Stimulated activated CD4-positive, alpha-beta T cell treated with anti-CD3 and anti-CD28 coated beads, Interleukin-12 subunit alpha, Interleukin-12 subunit beta, amount 100 ng/mL, for 48 hours (primary cell): ENCODE results near the gene SYNE1.
"Not testable (repeated sequence)": the region's sequence is repeated elsewhere in the genome, so short reads cannot be mapped to it uniquely, and the experiment has no call there.

Source experiments
- DNase-seq, 3 donors: peaks; one replicate each; pipeline ENCODE4 v3.0.0-alpha.2; 2020; ENCODE audit warnings: low read depth in 2 of 3, low spot score in 1 of 3

Gene SYNE1

GRCh38 chr6:152426276-152426675 is 210.9 kb downstream of the SYNE1 start:
- DNase-seq, result no peak

- no peak for DNase-seq
Measured at GRCh38 chr6:152423216-152424103, 213.7 kb downstream of the SYNE1 start.

GRCh38 chr6:152421496-152421895 is 215.7 kb downstream of the SYNE1 start:
- DNase-seq, result not testable (repeated sequence)

GRCh38 chr6:152420696-152421095 is 216.5 kb downstream of the SYNE1 start:
- no peak for DNase-seq

- DNase-seq, result no peak
Measured at GRCh38 chr6:152418551-152418950, 218.6 kb downstream of the SYNE1 start.

- DNase-seq, result no peak
Measured at GRCh38 chr6:152416652-152417051, 220.5 kb downstream of the SYNE1 start.

GRCh38 chr6:152404936-152405595 is 232.1 kb downstream of the SYNE1 start:
- DNase-seq, result no peak

GRCh38 chr6:152404086-152404857 is 232.9 kb downstream of the SYNE1 start:
- no peak for DNase-seq

- DNase-seq, result no peak
Measured at GRCh38 chr6:152402791-152403190, 234.4 kb downstream of the SYNE1 start.

- DNase-seq, result no peak
Measured at GRCh38 chr6:152401978-152402377, 235.2 kb downstream of the SYNE1 start.

- no peak for DNase-seq
Measured at GRCh38 chr6:152399399-152399798, 237.8 kb downstream of the SYNE1 start.

GRCh38 chr6:152398993-152399392 is 238.2 kb downstream of the SYNE1 start:
- DNase-seq, result no peak

GRCh38 chr6:152398316-152398715 is 238.8 kb downstream of the SYNE1 start:
- no peak for DNase-seq

GRCh38 chr6:152394303-152394702 is 242.9 kb downstream of the SYNE1 start:
- no peak for DNase-seq

GRCh38 chr6:152391179-152391880 is 245.8 kb downstream of the SYNE1 start:
- DNase-seq, result no peak

GRCh38 chr6:152387091-152387490 is 250.1 kb downstream of the SYNE1 start:
- no peak for DNase-seq

- no peak for DNase-seq
Measured at GRCh38 chr6:152386131-152386530, 251.0 kb downstream of the SYNE1 start.

- no peak for DNase-seq
Measured at GRCh38 chr6:152380993-152381898, 255.9 kb downstream of the SYNE1 start.

- no peak for DNase-seq
Measured at GRCh38 chr6:152380351-152380767, 256.8 kb downstream of the SYNE1 start.

- DNase-seq, result no peak
Measured at GRCh38 chr6:152379423-152379822, 257.7 kb downstream of the SYNE1 start.
